Ishikawa (cell line): ENCODE measurements around the gene FRMD6.

ENCODE experiments used
- CEBPB ChIP-seq: IDR thresholded peaks from 2 replicates; pipeline ENCODE4 v1.6.1; 2012
- CREB1 ChIP-seq: IDR thresholded peaks from 2 replicates; pipeline ENCODE4 v1.6.1; 2012; ENCODE audit warnings: low read depth
- FOXM1 ChIP-seq: IDR thresholded peaks from 2 replicates; pipeline ENCODE4 v1.6.1; 2012; ENCODE audit warnings: low read depth, borderline replicate concordance
- RAD21 ChIP-seq: IDR thresholded peaks from 2 replicates; pipeline ENCODE4 v1.6.1; 2012; ENCODE audit warnings: low read depth
- YY1 ChIP-seq: IDR thresholded peaks from 2 replicates; pipeline ENCODE4 v1.6.1; 2012; ENCODE audit warnings: low read depth
- TF ChIP-seq, protein P1 (sequence below): IDR thresholded peaks from 2 replicates; pipeline ENCODE4 v1.6.1; 2012
- TF ChIP-seq, protein P2 (sequence below): IDR thresholded peaks from 2 replicates; pipeline ENCODE4 v1.6.1; 2012; ENCODE audit warnings: low read depth, mild to moderate bottlenecking

DNA sequence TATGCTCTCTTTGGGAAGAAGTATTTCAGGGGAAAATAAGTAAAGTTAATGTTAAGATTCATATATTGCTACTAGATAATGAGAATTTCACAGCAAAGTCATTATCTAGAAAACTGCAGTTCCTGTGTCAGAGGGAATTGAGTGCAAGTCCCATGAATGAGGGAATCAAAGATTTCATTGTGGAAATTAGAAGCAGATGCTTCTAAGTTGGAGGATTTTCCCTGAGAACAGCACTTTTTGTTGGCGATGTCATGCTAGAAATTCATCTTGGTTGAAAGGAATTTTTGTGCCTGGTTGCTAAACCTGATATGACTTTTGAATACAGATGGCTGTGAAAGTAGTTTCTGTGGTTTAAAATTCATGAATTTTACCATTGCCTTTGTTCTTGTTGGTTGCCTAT lies 25.6 kb downstream of the FRMD6 start:
- TF ChIP-seq, protein P1, sequence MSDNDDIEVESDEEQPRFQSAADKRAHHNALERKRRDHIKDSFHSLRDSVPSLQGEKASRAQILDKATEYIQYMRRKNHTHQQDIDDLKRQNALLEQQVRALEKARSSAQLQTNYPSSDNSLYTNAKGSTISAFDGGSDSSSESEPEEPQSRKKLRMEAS: no peak
- no peak for TF ChIP-seq YY1
- TF ChIP-seq, protein P2, sequence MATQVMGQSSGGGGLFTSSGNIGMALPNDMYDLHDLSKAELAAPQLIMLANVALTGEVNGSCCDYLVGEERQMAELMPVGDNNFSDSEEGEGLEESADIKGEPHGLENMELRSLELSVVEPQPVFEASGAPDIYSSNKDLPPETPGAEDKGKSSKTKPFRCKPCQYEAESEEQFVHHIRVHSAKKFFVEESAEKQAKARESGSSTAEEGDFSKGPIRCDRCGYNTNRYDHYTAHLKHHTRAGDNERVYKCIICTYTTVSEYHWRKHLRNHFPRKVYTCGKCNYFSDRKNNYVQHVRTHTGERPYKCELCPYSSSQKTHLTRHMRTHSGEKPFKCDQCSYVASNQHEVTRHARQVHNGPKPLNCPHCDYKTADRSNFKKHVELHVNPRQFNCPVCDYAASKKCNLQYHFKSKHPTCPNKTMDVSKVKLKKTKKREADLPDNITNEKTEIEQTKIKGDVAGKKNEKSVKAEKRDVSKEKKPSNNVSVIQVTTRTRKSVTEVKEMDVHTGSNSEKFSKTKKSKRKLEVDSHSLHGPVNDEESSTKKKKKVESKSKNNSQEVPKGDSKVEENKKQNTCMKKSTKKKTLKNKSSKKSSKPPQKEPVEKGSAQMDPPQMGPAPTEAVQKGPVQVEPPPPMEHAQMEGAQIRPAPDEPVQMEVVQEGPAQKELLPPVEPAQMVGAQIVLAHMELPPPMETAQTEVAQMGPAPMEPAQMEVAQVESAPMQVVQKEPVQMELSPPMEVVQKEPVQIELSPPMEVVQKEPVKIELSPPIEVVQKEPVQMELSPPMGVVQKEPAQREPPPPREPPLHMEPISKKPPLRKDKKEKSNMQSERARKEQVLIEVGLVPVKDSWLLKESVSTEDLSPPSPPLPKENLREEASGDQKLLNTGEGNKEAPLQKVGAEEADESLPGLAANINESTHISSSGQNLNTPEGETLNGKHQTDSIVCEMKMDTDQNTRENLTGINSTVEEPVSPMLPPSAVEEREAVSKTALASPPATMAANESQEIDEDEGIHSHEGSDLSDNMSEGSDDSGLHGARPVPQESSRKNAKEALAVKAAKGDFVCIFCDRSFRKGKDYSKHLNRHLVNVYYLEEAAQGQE: no peak
- no peak for TF ChIP-seq CEBPB
- TF ChIP-seq RAD21: no peak
- TF ChIP-seq CREB1: no peak
- TF ChIP-seq FOXM1: no peak
